Frontal cortex (tissue), 1 donor: ENCODE results near the gene CREB5. TPM values are rescaled to one million over a fixed set of nuclear protein-coding genes. Genes with fewer than 3 reads are reported as not detected.

Experiments
- total RNA-seq: library from RNA; depleted of rRNA; stranded (reverse); fragments of >200 nt; gene quantifications from one replicate; pipeline ENCODE4 v1.2.3, GENCODE V29; 2014

The CREB5 gene
- total RNA-seq, 1 donor from 2014 or later = 4.5 TPM

Other genes starting within 250 kb of the CREB5 start
- gene JAZF1, start 231.7 kb upstream of the CREB5 start, total RNA-seq = 39.5 TPM